OCI-LY7 (cell line): Measurements from ENCODE around the gene BBS5.

Experiments used
- CTCF ChIP-seq: fragments of 200-600 bp; sonication (generic); conservative IDR thresholded peaks from 2 replicates; pipeline ENCODE4 v1.5.1; 2014; ENCODE audit warnings: mild to moderate bottlenecking, antibody characterized with exemption, low read length, moderate library complexity, mixed read lengths
- EZH2phosphoT487 ChIP-seq: fragments of 200-600 bp; sonication (generic); IDR thresholded peaks from 2 replicates; pipeline ENCODE4 v1.6.1; 2018; ENCODE audit warnings: low read depth, borderline replicate concordance, mild to moderate bottlenecking, mixed run types, antibody characterized with exemption, low read length, moderate library complexity, mixed read lengths

GRCh38 chr2:169523681-169524080 is 44.4 kb downstream of the BBS5 start:
- no peak for TF ChIP-seq CTCF
- TF ChIP-seq EZH2phosphoT487 = no peak
